Liver (tissue), 9 donors: ENCODE results near the gene ANKRD33B. TPM values are rescaled to one million over a fixed set of nuclear protein-coding genes. Genes with fewer than 3 reads are reported as not detected.

Source experiments
- DNase-seq: peaks from one replicate; pipeline ENCODE4 v3.0.0-alpha.2; 2017; ENCODE audit warnings: low spot score
- H3K27ac ChIP-seq, 2 donors: one replicate each; pipeline ENCODE4 v1.7.0; 2013; ENCODE audit warnings: inconsistent platforms in 2 of 2, low read length in 2 of 2, control low read depth in 1 of 2, low read depth in 1 of 2, mild to moderate bottlenecking in 1 of 2
- H3K27me3 ChIP-seq, 4 donors: one replicate each; pipeline versions ENCODE4 v1.6.1 to v1.7.0; 2013; ENCODE audit warnings: low read length in 3 of 4, inconsistent platforms in 1 of 4, mild to moderate bottlenecking in 1 of 4, moderate library complexity in 1 of 4; ENCODE audit not compliant: control insufficient read depth in 4 of 4, insufficient read depth in 4 of 4
- H3K36me3 ChIP-seq, 4 donors: one replicate each; pipeline versions ENCODE4 v1.6.1 to v1.7.0; 2013; ENCODE audit warnings: low read length in 3 of 4, mild to moderate bottlenecking in 3 of 4, low read depth in 1 of 4, moderate library complexity in 1 of 4; ENCODE audit not compliant: control insufficient read depth in 4 of 4, insufficient read depth in 3 of 4
- H3K4me1 ChIP-seq, 4 donors: one replicate each; pipeline versions ENCODE4 v1.6.1 to v1.7.0; 2013; ENCODE audit warnings: low read length in 3 of 4, mild to moderate bottlenecking in 3 of 4, moderate library complexity in 1 of 4; ENCODE audit not compliant: control insufficient read depth in 4 of 4, insufficient read depth in 4 of 4
- H3K4me3 ChIP-seq, 3 donors: one replicate each; pipeline versions ENCODE4 v1.6.1 to v1.7.0; 2013; ENCODE audit warnings: low read length in 3 of 3, control low read depth in 1 of 3, low read depth in 1 of 3, mild to moderate bottlenecking in 1 of 3
- H3K9ac ChIP-seq, 2 donors: one replicate each; pipeline ENCODE4 v1.7.0; 2013; ENCODE audit warnings: low read length in 2 of 2, mild to moderate bottlenecking in 2 of 2, moderate library complexity in 2 of 2, control low read depth in 1 of 2, low read depth in 1 of 2
- H3K9me3 ChIP-seq, 4 donors: one replicate each; pipeline versions ENCODE4 v1.6.1 to v1.7.0; 2013; ENCODE audit warnings: low read length in 3 of 4; ENCODE audit not compliant: control insufficient read depth in 4 of 4
- EGR1 ChIP-seq, 2 donors: IDR thresholded peaks; 2 replicates each; pipeline ENCODE4 v1.6.1; 2016 to 2018; ENCODE audit warnings: antibody characterized with exemption in 2 of 2, low read depth in 2 of 2
- FOXA1 ChIP-seq: IDR thresholded peaks from 2 replicates; pipeline ENCODE4 v1.6.1; 2016; ENCODE audit warnings: antibody characterized with exemption
- FOXA2 ChIP-seq: IDR thresholded peaks from 2 replicates; pipeline ENCODE4 v1.6.1; 2016; ENCODE audit warnings: antibody characterized with exemption
- GABPA ChIP-seq, 2 donors: IDR thresholded peaks in 1 of 2; conservative IDR thresholded peaks in 1 of 2; 2 replicates each; pipeline ENCODE4 v1.6.1; 2016; ENCODE audit warnings: antibody characterized with exemption in 2 of 2, mild to moderate bottlenecking in 1 of 2, moderate library complexity in 1 of 2
- HNF4A ChIP-seq, 2 donors: conservative IDR thresholded peaks; 2 replicates each; pipeline ENCODE4 v1.6.1; 2016; ENCODE audit warnings: antibody characterized with exemption in 2 of 2, mild to moderate bottlenecking in 2 of 2
- HNF4G ChIP-seq: IDR thresholded peaks from 2 replicates; pipeline ENCODE4 v1.6.1; 2016; ENCODE audit warnings: antibody characterized with exemption
- JUND ChIP-seq, 2 donors: IDR thresholded peaks; 2 replicates each; pipeline ENCODE4 v1.6.1; 2016; ENCODE audit warnings: antibody characterized with exemption in 2 of 2
- NR2F2 ChIP-seq: IDR thresholded peaks from 2 replicates; pipeline ENCODE4 v1.6.1; 2016; ENCODE audit warnings: antibody characterized with exemption
- RAD21 ChIP-seq, 2 donors: IDR thresholded peaks; 2 replicates each; pipeline ENCODE4 v1.6.1; 2016; ENCODE audit warnings: antibody characterized with exemption in 2 of 2, mild to moderate bottlenecking in 2 of 2
- RXRA ChIP-seq, 2 donors: IDR thresholded peaks; 2 replicates each; pipeline ENCODE4 v1.6.1; 2017 to 2018; ENCODE audit warnings: antibody characterized with exemption in 2 of 2, mild to moderate bottlenecking in 1 of 2
- SP1 ChIP-seq: IDR thresholded peaks from 2 replicates; pipeline ENCODE4 v1.6.1; 2018; ENCODE audit warnings: antibody characterized with exemption, mild to moderate bottlenecking
- TAF1 ChIP-seq: conservative IDR thresholded peaks from 2 replicates; pipeline ENCODE4 v1.6.1; 2016; ENCODE audit warnings: antibody characterized with exemption, mild to moderate bottlenecking
- YY1 ChIP-seq: IDR thresholded peaks from 2 replicates; pipeline ENCODE4 v1.6.1; 2016; ENCODE audit warnings: antibody characterized with exemption, mild to moderate bottlenecking
- WGBS: extraction: QIAGEN DNeasy Blood & Tissue Kit; methylation state at CpG from one replicate; pipeline ENCODE4 v1.1.7; 2013; 5-methylcytosine and 5-hydroxymethylcytosine counted together
- polyA plus RNA-seq, 2 donors: library from polyadenylated mRNA; stranded (reverse) in 1 of 2; unstranded in 1 of 2; fragments of 200-250 nt in 1 of 2; fragments of >200 nt in 1 of 2; fragmentation: Nextera tagmentation in 1 of 2; extraction: Ambion mirVana in 1 of 2; gene quantifications; one replicate each; pipeline versions ENCODE4 v1.2.1 to v1.2.3, GENCODE V29; 2013 to 2015
- total RNA-seq, 2 donors: library from RNA; depleted of rRNA; stranded (reverse); fragments of >200 nt; gene quantifications; one replicate each; pipeline ENCODE4 v1.2.3, GENCODE V29; 2014
- TF ChIP-seq, protein P1 (sequence below): IDR thresholded peaks from 2 replicates; pipeline ENCODE4 v1.6.1; 2016; ENCODE audit warnings: antibody characterized with exemption
- TF ChIP-seq, protein P2 (sequence below): fragments of 150-350 bp; IDR thresholded peaks from 2 replicates; pipeline ENCODE4 v1.5.1; 2017; ENCODE audit warnings: improper control_type of control experiment, low read depth, low read length; ENCODE audit not compliant: missing input control
- TF ChIP-seq, protein P3 (sequence below): IDR thresholded peaks from 2 replicates; pipeline ENCODE4 v1.6.1; 2016; ENCODE audit warnings: antibody characterized with exemption
- donor health status: healthy.
- donor health status: healthy.
- donor health status: healthy.
- donor health status: healthy.
- donor health status: healthy.

Gene ANKRD33B
- total and polyA plus RNA-seq, 4 donors: 0.09 to 1.9 (median 0.25) TPM; not detected in 1

DNA sequence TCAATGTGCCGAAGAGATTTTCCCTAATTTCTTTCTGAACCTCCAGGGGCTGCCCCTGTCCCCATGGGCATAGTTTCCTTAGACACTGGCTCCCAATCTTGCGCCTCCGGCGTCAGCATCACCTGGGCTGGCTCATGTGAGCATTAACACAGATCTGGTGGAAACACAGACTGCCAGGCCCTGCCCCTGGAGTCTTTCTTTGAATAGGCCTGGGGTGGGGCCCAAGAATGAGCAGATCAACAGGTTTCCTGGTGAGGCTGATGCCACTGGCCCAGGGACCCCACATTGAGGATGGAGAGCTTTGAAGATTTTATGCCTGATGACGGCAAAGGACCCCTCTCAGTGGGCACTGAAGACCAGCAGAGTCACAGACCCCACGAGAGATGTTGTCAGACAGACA, 60.8 kb downstream of the ANKRD33B start:
- Histone ChIP-seq H3K36me3 (no peaks in the 10 kb centered on the region), H3K27me3 (no peaks in the 10 kb centered on the region), H3K27ac (no peak overlapping the region), H3K9me3 (no peaks in the 10 kb centered on the region), H3K4me1 (peaks cover 0 to 8% (median 4%) of the 10 kb centered on the region in 4 donors), H3K4me3 (no peak overlapping the region), H3K9ac (no peak overlapping the region)
- DNase-seq: no peak
- TF ChIP-seq, protein P1, sequence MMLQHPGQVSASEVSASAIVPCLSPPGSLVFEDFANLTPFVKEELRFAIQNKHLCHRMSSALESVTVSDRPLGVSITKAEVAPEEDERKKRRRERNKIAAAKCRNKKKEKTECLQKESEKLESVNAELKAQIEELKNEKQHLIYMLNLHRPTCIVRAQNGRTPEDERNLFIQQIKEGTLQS: no peak
- TF ChIP-seq, protein P2, sequence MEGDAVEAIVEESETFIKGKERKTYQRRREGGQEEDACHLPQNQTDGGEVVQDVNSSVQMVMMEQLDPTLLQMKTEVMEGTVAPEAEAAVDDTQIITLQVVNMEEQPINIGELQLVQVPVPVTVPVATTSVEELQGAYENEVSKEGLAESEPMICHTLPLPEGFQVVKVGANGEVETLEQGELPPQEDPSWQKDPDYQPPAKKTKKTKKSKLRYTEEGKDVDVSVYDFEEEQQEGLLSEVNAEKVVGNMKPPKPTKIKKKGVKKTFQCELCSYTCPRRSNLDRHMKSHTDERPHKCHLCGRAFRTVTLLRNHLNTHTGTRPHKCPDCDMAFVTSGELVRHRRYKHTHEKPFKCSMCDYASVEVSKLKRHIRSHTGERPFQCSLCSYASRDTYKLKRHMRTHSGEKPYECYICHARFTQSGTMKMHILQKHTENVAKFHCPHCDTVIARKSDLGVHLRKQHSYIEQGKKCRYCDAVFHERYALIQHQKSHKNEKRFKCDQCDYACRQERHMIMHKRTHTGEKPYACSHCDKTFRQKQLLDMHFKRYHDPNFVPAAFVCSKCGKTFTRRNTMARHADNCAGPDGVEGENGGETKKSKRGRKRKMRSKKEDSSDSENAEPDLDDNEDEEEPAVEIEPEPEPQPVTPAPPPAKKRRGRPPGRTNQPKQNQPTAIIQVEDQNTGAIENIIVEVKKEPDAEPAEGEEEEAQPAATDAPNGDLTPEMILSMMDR: no peak
- TF ChIP-seq, protein P3, sequence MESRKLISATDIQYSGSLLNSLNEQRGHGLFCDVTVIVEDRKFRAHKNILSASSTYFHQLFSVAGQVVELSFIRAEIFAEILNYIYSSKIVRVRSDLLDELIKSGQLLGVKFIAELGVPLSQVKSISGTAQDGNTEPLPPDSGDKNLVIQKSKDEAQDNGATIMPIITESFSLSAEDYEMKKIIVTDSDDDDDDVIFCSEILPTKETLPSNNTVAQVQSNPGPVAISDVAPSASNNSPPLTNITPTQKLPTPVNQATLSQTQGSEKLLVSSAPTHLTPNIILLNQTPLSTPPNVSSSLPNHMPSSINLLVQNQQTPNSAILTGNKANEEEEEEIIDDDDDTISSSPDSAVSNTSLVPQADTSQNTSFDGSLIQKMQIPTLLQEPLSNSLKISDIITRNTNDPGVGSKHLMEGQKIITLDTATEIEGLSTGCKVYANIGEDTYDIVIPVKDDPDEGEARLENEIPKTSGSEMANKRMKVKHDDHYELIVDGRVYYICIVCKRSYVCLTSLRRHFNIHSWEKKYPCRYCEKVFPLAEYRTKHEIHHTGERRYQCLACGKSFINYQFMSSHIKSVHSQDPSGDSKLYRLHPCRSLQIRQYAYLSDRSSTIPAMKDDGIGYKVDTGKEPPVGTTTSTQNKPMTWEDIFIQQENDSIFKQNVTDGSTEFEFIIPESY: no peak
- TF ChIP-seq RAD21 (IDR thresholded peaks at IDR 0.05) (no peak), EGR1 (IDR thresholded peaks at IDR 0.05; ENCODE audit: low read depth in 2 of 2) (no peak), SP1 (no peak), RXRA (IDR thresholded peaks at IDR 0.05) (no peak), JUND (IDR thresholded peaks at IDR 0.05) (no peak), YY1 (no peak)
- 89% methylated on average over 6 of the region's 6 CpGs for WGBS

DNA sequence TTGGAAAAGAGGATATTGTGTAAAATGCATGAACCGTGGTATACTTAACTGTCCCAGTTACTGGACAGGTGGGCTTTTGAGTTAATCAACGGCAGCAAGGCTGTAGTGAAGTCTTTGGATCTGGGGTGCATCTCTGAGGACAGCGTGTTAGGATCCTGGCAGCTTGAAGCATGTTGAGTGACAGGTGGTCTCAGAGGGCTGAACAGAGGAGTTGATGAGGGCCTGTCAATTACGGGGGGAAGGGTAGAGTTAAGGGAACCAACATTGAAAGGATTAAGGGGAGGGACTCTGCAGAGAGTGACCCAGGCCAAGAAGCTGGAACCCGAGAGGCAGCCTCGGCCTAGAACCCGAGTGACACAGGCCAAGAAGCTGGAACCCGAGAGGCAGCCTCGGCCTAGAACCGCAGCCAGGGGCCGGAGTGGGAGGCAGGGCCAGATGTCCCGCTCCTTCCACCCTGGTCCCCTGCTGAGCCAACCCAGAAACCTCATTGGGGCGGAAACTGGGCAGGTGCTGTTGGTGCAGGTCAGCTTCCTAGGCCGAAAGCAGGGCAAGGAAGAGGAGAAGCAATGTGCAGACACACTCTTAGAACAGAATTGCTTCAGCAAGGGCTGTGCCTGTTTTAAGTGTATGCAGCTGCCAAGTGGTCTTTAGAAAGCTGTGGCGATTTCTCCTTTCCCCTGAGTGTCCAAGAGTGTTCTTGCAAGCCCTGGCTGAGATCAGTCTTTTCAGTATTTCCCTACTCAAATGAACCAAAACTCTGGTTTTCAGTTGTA, 62.0 kb downstream of the ANKRD33B start:
- no peak overlapping the region for H3K4me3 ChIP-seq
- H3K4me1 ChIP-seq: peaks cover 0 to 8% (median 4%) of the 10 kb centered on the region in 4 donors
- DNase-seq: no peak
- H3K36me3 ChIP-seq: no peaks in the 10 kb centered on the region
- TF ChIP-seq SP1: no peak
- TF ChIP-seq JUND (IDR thresholded peaks at IDR 0.05): no peak
- no peak for TF ChIP-seq YY1
- TF ChIP-seq FOXA2: no peak
- TF ChIP-seq HNF4A (conservative IDR thresholded peaks at IDR 0.05): no peak
- no peak for TF ChIP-seq TAF1
- no peak overlapping the region for H3K9ac ChIP-seq
- 94% methylated on average over 15 of the region's 15 CpGs for WGBS
- H3K9me3 ChIP-seq: no peaks in the 10 kb centered on the region
- no peaks in the 10 kb centered on the region for H3K27me3 ChIP-seq
- no peak overlapping the region for H3K27ac ChIP-seq

DNA sequence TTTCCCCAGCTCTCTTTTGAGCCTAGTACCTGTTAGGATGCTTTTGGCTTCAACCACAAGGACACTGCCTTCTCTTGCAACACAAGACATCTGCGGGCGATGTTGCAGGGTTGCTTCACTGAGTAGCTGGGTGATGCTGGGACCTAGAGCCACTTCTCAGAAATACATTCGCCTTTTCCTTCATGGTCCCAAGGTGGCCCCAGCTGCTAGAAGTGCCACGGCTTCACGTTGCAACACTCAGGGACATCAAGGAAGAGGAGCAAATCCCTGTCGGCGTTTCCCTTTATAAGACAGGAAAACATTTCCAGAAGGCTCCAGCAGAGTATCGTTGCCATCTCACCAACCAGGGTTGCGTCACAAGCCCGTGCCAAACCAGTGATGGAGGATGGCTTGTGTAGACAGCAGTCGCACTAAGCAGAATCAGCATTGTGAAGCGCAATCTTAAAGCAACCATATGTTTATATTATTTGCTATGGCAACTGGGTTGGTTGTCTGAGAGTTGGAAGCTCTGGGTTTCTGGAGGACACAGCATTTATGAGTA, 62.7 kb downstream of the ANKRD33B start:
- Histone ChIP-seq H3K27ac (no peak overlapping the region), H3K4me3 (no peak overlapping the region), H3K9me3 (no peaks in the 10 kb centered on the region), H3K9ac (no peak overlapping the region), H3K36me3 (no peaks in the 10 kb centered on the region), H3K4me1 (peaks cover 0 to 8% (median 4%) of the 10 kb centered on the region in 4 donors), H3K27me3 (no peaks in the 10 kb centered on the region)
- no peak for DNase-seq
- WGBS: 84% methylated on average over 12 of the region's 12 CpGs
- TF ChIP-seq HNF4G (no peak), HNF4A (conservative IDR thresholded peaks at IDR 0.05) (no peak), FOXA2 (no peak), GABPA (IDR thresholded peaks at IDR 0.05 in 1 of 2, conservative IDR thresholded peaks at IDR 0.05 in 1 of 2) (no peak), YY1 (no peak), EGR1 (IDR thresholded peaks at IDR 0.05; ENCODE audit: low read depth in 2 of 2) (no peak), RAD21 (IDR thresholded peaks at IDR 0.05) (no peak), FOXA1 (no peak), SP1 (no peak), NR2F2 (no peak)
- TF ChIP-seq, protein P2: no peak
- TF ChIP-seq, protein P1: no peak
